HG03159 (cell line): ENCODE results near the gene GLRX5.
A peak's percentile ranks its signal among the peaks of the same experiment; 100 is the strongest.
"Not testable (repeated sequence)": the region's sequence is repeated elsewhere in the genome, so short reads cannot be mapped to it uniquely, and the experiment has no call there.

Experiments
- ATAC-seq: cut with Tn5 transposase; IDR thresholded peaks from one replicate; pipeline ENCODE4 v1.9.1; 2021; ENCODE audit warnings: mild to moderate bottlenecking, moderate library complexity; ENCODE audit not compliant: unreplicated experiment

The GLRX5 gene

GRCh38 chr14:95549656-95550585 lies 15.1 kb downstream of the GLRX5 start:
- ATAC-seq, result no peak

- no peak for ATAC-seq
These were observed 16.6 kb downstream of the GLRX5 start for GRCh38 chr14:95551435-95551834.

- no peak for ATAC-seq
These were observed 18.3 kb downstream of the GLRX5 start for GRCh38 chr14:95553141-95553540.

- ATAC-seq, result no peak
These were observed 20.2 kb downstream of the GLRX5 start for GRCh38 chr14:95555053-95555452.

GRCh38 chr14:95557291-95557690 lies 22.4 kb downstream of the GLRX5 start:
- no peak for ATAC-seq

- no peak for ATAC-seq
These were observed 23.0 kb downstream of the GLRX5 start for GRCh38 chr14:95557832-95558231.

- no peak for ATAC-seq
These were observed 24.4 kb downstream of the GLRX5 start for GRCh38 chr14:95559203-95559602.

- peak; percentile 89 for ATAC-seq
These were observed 26.2 kb downstream of the GLRX5 start for GRCh38 chr14:95561001-95561412.

- no peak for ATAC-seq
These were observed 28.2 kb downstream of the GLRX5 start for GRCh38 chr14:95562892-95563685.

GRCh38 chr14:95564060-95564459 lies 29.2 kb downstream of the GLRX5 start:
- ATAC-seq, result no peak

- no peak for ATAC-seq
These were observed 34.6 kb downstream of the GLRX5 start for GRCh38 chr14:95569440-95569839.

GRCh38 chr14:95573313-95573712 lies 38.5 kb downstream of the GLRX5 start:
- ATAC-seq, result no peak

GRCh38 chr14:95575840-95576473 lies 41.1 kb downstream of the GLRX5 start:
- no peak for ATAC-seq

GRCh38 chr14:95577067-95577800 lies 42.4 kb downstream of the GLRX5 start:
- ATAC-seq, result peak; percentile 98

GRCh38 chr14:95577870-95578269 lies 43.0 kb downstream of the GLRX5 start:
- ATAC-seq, result no peak

GRCh38 chr14:95583836-95584617 lies 49.2 kb downstream of the GLRX5 start:
- not testable (repeated sequence) for ATAC-seq

GRCh38 chr14:95585953-95586620 lies 51.2 kb downstream of the GLRX5 start:
- ATAC-seq, result no peak

GRCh38 chr14:95591182-95591581 lies 56.3 kb downstream of the GLRX5 start:
- not testable (repeated sequence) for ATAC-seq
